Measurements from ENCODE around the gene SORCS2. TPM values are rescaled to one million over a fixed set of nuclear protein-coding genes. Genes with fewer than 3 reads are reported as not detected.

SORCS2 gene
- total RNA-seq, 4 donors from 2014 or later, result 0.07 to 1.2 (median 0.11) TPM

DNA sequence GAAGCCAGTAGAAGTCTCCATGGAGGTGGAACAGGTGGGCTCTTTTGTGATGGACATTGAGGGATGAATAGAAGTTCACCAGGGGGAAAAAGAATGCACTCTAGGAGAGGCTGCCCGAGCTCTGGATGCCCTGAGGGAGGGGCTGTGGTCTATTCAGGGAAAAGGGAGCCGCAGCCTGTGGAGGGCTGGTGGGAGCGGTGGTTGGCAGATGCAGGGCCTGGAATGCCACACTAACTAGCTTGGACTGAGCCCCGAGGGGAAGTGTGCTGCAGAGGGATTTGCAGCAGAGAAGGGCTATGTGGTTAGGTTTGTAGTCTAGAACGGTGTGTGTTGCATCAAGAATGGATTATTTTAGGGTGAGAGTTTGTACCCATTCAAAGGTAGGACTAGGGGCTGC lies 271.9 kb downstream of the SORCS2 start:
- no peaks in the 10 kb centered on the region for H3K36me3 ChIP-seq
- peaks cover 19 to 22% (median 22%) of the 10 kb centered on the region in 3 donors for H3K27me3 ChIP-seq
- ATAC-seq (no peak), DNase-seq (no peak)
- H3K27ac ChIP-seq, result no peak overlapping the region
- no peaks in the 10 kb centered on the region for H3K4me1 ChIP-seq
- TF ChIP-seq, protein P1, sequence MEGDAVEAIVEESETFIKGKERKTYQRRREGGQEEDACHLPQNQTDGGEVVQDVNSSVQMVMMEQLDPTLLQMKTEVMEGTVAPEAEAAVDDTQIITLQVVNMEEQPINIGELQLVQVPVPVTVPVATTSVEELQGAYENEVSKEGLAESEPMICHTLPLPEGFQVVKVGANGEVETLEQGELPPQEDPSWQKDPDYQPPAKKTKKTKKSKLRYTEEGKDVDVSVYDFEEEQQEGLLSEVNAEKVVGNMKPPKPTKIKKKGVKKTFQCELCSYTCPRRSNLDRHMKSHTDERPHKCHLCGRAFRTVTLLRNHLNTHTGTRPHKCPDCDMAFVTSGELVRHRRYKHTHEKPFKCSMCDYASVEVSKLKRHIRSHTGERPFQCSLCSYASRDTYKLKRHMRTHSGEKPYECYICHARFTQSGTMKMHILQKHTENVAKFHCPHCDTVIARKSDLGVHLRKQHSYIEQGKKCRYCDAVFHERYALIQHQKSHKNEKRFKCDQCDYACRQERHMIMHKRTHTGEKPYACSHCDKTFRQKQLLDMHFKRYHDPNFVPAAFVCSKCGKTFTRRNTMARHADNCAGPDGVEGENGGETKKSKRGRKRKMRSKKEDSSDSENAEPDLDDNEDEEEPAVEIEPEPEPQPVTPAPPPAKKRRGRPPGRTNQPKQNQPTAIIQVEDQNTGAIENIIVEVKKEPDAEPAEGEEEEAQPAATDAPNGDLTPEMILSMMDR (IDR thresholded peaks at IDR 0.05 in 4 of 5, conservative IDR thresholded peaks at IDR 0.05 in 1 of 5), result no peak
- no peak for TF ChIP-seq POLR2A (IDR thresholded peaks at IDR 0.05)
- no peak overlapping the region for H3K4me3 ChIP-seq
- no peaks in the 10 kb centered on the region for H3K9me3 ChIP-seq
- intact Hi-C loops (cut with DNase I; ENCODE audit: low total_unique reads) (no loop called here), in situ Hi-C loops (cut with MboI; ENCODE audit: low sequenced_read_pairs in 4 of 4) (no loop called here)

DNA sequence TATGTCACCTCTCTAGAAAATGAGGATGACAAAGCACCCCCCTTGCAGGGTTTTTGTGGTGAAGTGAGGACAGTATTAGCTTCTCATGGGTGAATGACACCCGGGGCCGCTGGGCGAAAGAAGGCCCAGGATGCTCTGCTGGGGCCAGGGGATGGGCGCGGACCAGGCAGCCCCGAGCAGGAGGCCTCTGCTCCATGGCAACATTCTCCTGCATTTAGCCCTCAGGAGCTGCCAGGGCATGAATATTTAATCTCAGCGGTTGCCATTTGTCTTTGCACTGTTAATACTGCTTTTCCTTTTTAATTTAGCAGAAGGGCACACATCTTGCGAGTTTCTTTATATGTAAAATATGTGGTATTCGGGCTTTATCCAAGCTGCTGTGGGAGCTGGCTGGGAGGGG lies 272.7 kb downstream of the SORCS2 start:
- intact Hi-C loops (cut with DNase I; ENCODE audit: low total_unique reads), result no loop called here
- ATAC-seq (no peak), DNase-seq (no peak)
- Histone ChIP-seq H3K4me1 (no peaks in the 10 kb centered on the region), H3K4me3 (no peak overlapping the region), H3K27ac (no peak overlapping the region), H3K27me3 (peaks cover 19 to 21% (median 19%) of the 10 kb centered on the region in 3 donors), H3K9me3 (no peaks in the 10 kb centered on the region), H3K36me3 (no peaks in the 10 kb centered on the region)
- TF ChIP-seq, protein P1 (IDR thresholded peaks at IDR 0.05 in 4 of 5, conservative IDR thresholded peaks at IDR 0.05 in 1 of 5), result no peak
- TF ChIP-seq POLR2A (IDR thresholded peaks at IDR 0.05), result no peak
- in situ Hi-C loops (cut with MboI; ENCODE audit: low sequenced_read_pairs in 4 of 4), result no loop called here

DNA sequence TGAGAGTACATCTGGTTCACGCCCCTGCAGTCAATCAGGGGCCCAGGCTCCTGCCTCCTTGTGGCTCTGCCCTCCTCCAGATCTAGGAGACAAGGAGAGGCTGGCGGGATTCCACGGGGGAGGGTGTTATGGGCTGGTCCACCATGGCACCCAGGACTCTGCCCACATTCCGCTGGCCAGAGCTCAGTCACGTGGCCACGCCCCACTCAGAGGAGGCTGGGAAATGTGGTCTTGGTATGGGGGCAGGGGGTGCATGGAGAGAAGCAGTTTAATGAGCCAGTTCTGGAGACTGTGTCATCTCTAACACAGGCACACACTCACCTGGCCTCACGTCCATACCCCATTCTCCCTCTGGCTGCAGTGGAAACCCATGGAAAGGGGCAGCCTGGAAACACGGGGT lies 273.9 kb downstream of the SORCS2 start:
- H3K4me1 ChIP-seq, result no peaks in the 10 kb centered on the region
- ATAC-seq, result no peak
- no peaks in the 10 kb centered on the region for H3K9me3 ChIP-seq
- H3K36me3 ChIP-seq, result no peaks in the 10 kb centered on the region
- no peak overlapping the region for H3K4me3 ChIP-seq
- no peak overlapping the region for H3K27ac ChIP-seq
- peaks cover 10 to 18% (median 13%) of the 10 kb centered on the region in 3 donors for H3K27me3 ChIP-seq
- intact Hi-C loops (cut with DNase I; ENCODE audit: low total_unique reads) (no loop called here), in situ Hi-C loops (cut with MboI; ENCODE audit: low sequenced_read_pairs in 4 of 4) (no loop called here)
- TF ChIP-seq, protein P1 (IDR thresholded peaks at IDR 0.05 in 4 of 5, conservative IDR thresholded peaks at IDR 0.05 in 1 of 5), result no peak
- no peak for TF ChIP-seq POLR2A (IDR thresholded peaks at IDR 0.05)
- no peak for DNase-seq

- Histone ChIP-seq H3K27me3 (peaks cover 6 to 11% (median 6%) of the 10 kb centered on the region in 3 donors), H3K36me3 (no peaks in the 10 kb centered on the region), H3K4me1 (no peaks in the 10 kb centered on the region), H3K4me3 (no peak overlapping the region), H3K27ac (no peak overlapping the region), H3K9me3 (no peaks in the 10 kb centered on the region)
- no peak for TF ChIP-seq POLR2A (IDR thresholded peaks at IDR 0.05)
- TF ChIP-seq, protein P1 (IDR thresholded peaks at IDR 0.05 in 4 of 5, conservative IDR thresholded peaks at IDR 0.05 in 1 of 5), result no peak
- ATAC-seq, result no peak
- in situ Hi-C loops (cut with MboI; ENCODE audit: low sequenced_read_pairs in 4 of 4), result no loop called here
- no peak for DNase-seq
- intact Hi-C loops (cut with DNase I; ENCODE audit: low total_unique reads), result no loop called here
Observed at GRCh38 chr4:7466904-7467303, 274.6 kb downstream of the SORCS2 start.

DNA sequence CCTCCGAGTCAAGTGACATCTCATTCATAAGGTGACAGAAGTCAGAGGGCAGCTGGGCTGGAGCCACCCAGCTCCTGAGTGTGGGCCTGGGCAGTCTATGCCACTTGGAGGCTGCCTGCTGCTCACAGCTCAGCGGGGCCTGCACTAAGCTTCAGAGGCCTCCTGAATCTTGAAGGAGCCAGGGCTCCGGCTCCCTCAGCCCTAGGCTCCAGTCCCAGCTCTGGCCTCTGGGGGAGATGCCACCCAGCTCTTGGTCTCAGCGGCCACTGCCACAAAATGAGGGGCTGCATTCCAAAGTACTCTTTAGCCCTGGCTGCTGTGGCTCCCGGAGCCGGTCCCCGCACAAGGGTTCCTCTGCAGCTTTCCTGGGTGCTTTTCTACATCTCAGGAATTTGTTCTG lies 275.1 kb downstream of the SORCS2 start:
- H3K27me3 ChIP-seq, result peaks cover 1 to 9% (median 6%) of the 10 kb centered on the region in 3 donors
- ATAC-seq (no peak), DNase-seq (no peak)
- no peaks in the 10 kb centered on the region for H3K4me1 ChIP-seq
- H3K9me3 ChIP-seq, result no peaks in the 10 kb centered on the region
- in situ Hi-C loops (cut with MboI; ENCODE audit: low sequenced_read_pairs in 4 of 4), result no loop called here
- no peaks in the 10 kb centered on the region for H3K36me3 ChIP-seq
- TF ChIP-seq POLR2A (IDR thresholded peaks at IDR 0.05), result no peak
- TF ChIP-seq, protein P1 (IDR thresholded peaks at IDR 0.05 in 4 of 5, conservative IDR thresholded peaks at IDR 0.05 in 1 of 5), result no peak
- intact Hi-C loops (cut with DNase I; ENCODE audit: low total_unique reads), result no loop called here
- H3K27ac ChIP-seq, result no peak overlapping the region
- no peak overlapping the region for H3K4me3 ChIP-seq

Measured in gastrocnemius medialis (tissue), 4 donors.